ENCODE measurements around the gene ATP10D.

The ATP10D gene

DNA sequence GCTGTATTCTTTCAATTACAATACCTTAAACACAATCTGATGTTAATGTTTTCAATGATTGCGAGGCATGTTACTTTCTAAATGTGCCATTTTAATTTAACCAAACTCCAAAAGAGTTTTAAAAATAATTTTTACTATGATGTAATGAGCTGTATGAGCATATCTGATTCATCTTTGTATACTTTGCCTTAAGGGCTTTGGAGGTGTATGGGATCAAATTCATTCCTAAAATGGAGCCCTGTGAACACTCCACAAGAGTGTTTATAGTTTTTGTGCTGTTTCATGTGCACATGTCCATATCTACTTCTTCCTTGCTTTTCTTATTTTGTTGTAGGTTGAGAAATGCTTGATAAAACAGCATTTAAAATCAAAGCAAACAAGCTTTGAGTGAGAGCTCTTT is 82.4 kb downstream of the ATP10D start:
- TF ChIP-seq, protein P1, sequence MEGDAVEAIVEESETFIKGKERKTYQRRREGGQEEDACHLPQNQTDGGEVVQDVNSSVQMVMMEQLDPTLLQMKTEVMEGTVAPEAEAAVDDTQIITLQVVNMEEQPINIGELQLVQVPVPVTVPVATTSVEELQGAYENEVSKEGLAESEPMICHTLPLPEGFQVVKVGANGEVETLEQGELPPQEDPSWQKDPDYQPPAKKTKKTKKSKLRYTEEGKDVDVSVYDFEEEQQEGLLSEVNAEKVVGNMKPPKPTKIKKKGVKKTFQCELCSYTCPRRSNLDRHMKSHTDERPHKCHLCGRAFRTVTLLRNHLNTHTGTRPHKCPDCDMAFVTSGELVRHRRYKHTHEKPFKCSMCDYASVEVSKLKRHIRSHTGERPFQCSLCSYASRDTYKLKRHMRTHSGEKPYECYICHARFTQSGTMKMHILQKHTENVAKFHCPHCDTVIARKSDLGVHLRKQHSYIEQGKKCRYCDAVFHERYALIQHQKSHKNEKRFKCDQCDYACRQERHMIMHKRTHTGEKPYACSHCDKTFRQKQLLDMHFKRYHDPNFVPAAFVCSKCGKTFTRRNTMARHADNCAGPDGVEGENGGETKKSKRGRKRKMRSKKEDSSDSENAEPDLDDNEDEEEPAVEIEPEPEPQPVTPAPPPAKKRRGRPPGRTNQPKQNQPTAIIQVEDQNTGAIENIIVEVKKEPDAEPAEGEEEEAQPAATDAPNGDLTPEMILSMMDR (IDR thresholded peaks at IDR 0.05), result no peak
- TF ChIP-seq ZFX (IDR thresholded peaks at IDR 0.05; ENCODE audit: borderline replicate concordance), result no peak
- H3K27ac ChIP-seq, result no peak overlapping the region

- TF ChIP-seq, protein P1 (IDR thresholded peaks at IDR 0.05), result no peak
- TF ChIP-seq ZFX (IDR thresholded peaks at IDR 0.05; ENCODE audit: borderline replicate concordance), result no peak
- H3K27ac ChIP-seq, result no peak overlapping the region
Observed at GRCh38 chr4:47570816-47571215, 85.7 kb downstream of the ATP10D start.

DNA sequence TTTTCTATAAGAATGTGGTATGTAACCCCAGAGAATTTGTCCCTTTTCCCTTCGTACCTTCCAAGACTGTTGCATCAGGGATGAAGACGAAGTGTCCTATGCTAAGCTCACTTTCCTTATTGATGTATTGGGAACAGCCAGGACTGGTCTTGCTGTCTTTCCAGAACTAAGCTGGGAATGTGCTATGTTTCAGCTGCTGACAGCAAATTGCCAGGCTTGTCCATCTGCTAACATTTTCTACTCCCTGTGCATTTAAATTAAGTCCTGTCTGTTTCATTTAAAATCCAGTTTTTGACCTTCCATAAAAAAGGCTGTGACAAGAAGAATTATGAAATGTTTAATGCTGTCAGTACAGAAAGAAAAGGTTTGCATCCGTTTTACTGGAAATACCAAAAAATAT is 87.9 kb downstream of the ATP10D start:
- H3K27ac ChIP-seq, result no peak overlapping the region
- TF ChIP-seq ZFX (IDR thresholded peaks at IDR 0.05; ENCODE audit: borderline replicate concordance), result no peak
- TF ChIP-seq, protein P1 (IDR thresholded peaks at IDR 0.05), result no peak

DNA sequence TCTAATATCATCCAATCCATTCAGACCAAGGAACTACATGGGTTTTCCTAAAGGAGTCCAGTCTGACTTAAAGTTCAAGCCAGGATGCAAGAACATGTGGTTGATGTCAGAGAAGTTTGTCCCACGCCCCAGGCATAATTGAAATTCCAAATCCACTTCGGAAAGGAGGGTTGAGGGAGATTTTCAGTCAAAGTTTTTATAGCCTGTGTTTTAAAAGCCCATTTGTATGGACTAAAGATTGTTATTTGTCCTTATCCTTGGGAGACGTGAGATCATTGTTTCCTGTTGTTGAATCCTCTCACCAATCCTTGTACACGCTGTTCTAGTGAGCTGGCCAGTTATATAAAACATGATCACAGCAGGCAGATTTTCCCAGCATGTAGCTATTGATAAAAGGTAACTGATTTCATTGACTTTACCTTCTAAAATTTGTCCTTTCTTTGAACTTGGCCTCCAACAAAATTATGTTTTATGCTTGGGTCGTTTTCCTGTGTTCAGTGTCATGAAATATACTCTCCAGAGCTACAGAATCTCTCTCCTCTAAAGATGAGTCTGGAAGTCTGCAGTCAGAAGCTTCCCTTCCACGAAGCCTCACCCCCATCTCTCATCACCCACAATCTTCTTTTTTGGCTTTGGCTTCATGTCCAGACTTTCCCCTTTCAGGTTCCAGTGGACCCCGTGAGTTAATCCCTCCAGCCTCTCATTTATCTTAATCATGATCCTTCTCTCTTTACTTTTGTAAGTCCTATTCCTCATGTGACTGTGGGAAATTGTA is 92.9 kb downstream of the ATP10D start:
- H3K27ac ChIP-seq, result no peak overlapping the region
- TF ChIP-seq, protein P1 (IDR thresholded peaks at IDR 0.05), result no peak
- TF ChIP-seq ZFX (IDR thresholded peaks at IDR 0.05; ENCODE audit: borderline replicate concordance), result no peak

GRCh38 chr4:47579235-47579634 is 94.2 kb downstream of the ATP10D start:
- no peak overlapping the region for H3K27ac ChIP-seq
- TF ChIP-seq, protein P1 (IDR thresholded peaks at IDR 0.05), result no peak
- no peak for TF ChIP-seq ZFX (IDR thresholded peaks at IDR 0.05; ENCODE audit: borderline replicate concordance)

DNA sequence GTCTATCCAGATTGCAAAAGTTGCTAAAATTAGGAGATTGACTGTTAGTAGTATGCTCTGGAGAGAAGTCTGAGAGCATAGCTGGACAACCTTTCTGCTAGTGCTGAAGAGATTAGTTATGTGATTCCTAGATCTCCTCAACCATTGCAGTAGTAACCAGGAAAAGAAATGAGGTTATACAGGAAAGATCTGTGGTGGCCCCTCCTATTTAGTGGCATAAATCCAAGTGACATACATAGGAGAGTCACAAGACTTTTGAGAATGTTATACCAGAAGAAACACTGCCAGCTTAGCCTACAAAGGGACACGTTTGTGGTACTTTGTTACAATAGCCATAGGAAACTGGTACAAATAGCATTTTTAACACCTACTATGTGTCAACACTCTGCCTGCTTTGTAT is 105.2 kb downstream of the ATP10D start:
- TF ChIP-seq ZFX (IDR thresholded peaks at IDR 0.05; ENCODE audit: borderline replicate concordance), result no peak
- TF ChIP-seq, protein P1 (IDR thresholded peaks at IDR 0.05), result no peak
- H3K27ac ChIP-seq, result no peak overlapping the region

DNA sequence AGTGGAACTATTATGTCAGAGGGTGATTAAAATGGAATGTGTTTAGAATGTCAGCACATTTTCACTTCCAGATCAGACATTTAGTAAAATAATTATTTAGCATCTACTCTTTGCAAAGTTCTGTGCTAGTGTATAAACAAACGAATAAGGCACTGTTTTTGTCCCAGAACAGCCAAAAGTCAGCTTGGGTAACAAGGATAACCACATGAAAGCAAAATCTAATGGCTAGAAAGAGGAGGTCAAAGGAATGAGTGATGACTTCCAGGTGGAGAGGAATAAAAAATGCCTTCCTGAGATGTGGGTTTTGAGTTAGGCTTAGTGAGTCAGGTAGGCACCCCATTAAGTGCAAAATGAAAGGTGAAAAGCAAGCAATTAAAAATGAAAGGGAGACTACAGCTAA is 112.6 kb downstream of the ATP10D start:
- TF ChIP-seq, protein P1 (IDR thresholded peaks at IDR 0.05), result no peak
- TF ChIP-seq ZFX (IDR thresholded peaks at IDR 0.05; ENCODE audit: borderline replicate concordance), result no peak
- H3K27ac ChIP-seq, result no peak overlapping the region

All from 22Rv1 (cell line).